SK-N-SH (cell line): ENCODE results near the gene NWD2.

Experiments
- EP300 ChIP-seq, 2 experiments: IDR thresholded peaks; 2 replicates each; pipeline versions ENCODE4 v1.4.0 to v1.6.1; 2012; ENCODE audit warnings: borderline replicate concordance in 1 of 2, low read depth in 1 of 2, low read length in 1 of 2
- NRF1 ChIP-seq: IDR thresholded peaks from 2 replicates; pipeline ENCODE4 v1.6.1; 2012; ENCODE audit warnings: low read depth, mild to moderate bottlenecking, low read length
- RFX5 ChIP-seq: IDR thresholded peaks from 2 replicates; pipeline ENCODE4 v1.6.1; 2012; ENCODE audit warnings: mild to moderate bottlenecking, improper control_type of control experiment, low read length
- TCF12 ChIP-seq: IDR thresholded peaks from 2 replicates; pipeline ENCODE4 v1.4.0; 2012

- TF ChIP-seq TCF12 (no peak), EP300 (IDR thresholded peaks at IDR 0.05; ENCODE audit: borderline replicate concordance in 1 of 2, low read depth in 1 of 2, low read length in 1 of 2) (no peak), RFX5 (no peak), NRF1 (no peak)
These were observed 136.6 kb downstream of the NWD2 start for GRCh38 chr4:37381040-37381668.
